Left lung (tissue), 10 donors: ENCODE results near the gene RBKS. TPM values are rescaled to one million over a fixed set of nuclear protein-coding genes. Genes with fewer than 3 reads are reported as not detected.
"Not testable (repeated sequence)": the region's sequence is repeated elsewhere in the genome, so short reads cannot be mapped to it uniquely, and the experiment has no call there.

Experiments
- ATAC-seq: fragments of 200-7000 bp; cut with Tn5 transposase; one replicate; pipeline ENCODE4 v1.9.1; 2020; ENCODE audit warnings: moderate library complexity
- DNase-seq, 4 donors: peaks; one replicate each; pipeline ENCODE4 v3.0.0-alpha.2; 2013 to 2020
- H3K27ac ChIP-seq, 2 donors: fragments of 200-600 bp; sonication (generic) in 1 of 2; one replicate each; pipeline versions ENCODE4 v1.5.0 to v1.8.0; 2020 to 2021
- H3K27me3 ChIP-seq, 2 donors: fragments of 200-600 bp; sonication (generic) in 1 of 2; one replicate each; pipeline versions ENCODE4 v1.5.0 to v1.8.0; 2020 to 2021
- H3K36me3 ChIP-seq, 2 donors: fragments of 200-600 bp; sonication (generic) in 1 of 2; one replicate each; pipeline versions ENCODE4 v1.5.0 to v1.8.0; 2020 to 2021
- H3K4me1 ChIP-seq, 2 donors: fragments of 200-600 bp; one replicate each; pipeline ENCODE4 v1.8.0; 2021
- H3K4me3 ChIP-seq, 2 donors: fragments of 200-600 bp; sonication (generic) in 1 of 2; one replicate each; pipeline versions ENCODE4 v1.5.0 to v1.8.0; 2020 to 2021; ENCODE audit warnings: mild to moderate bottlenecking in 1 of 2
- H3K9me3 ChIP-seq, 2 donors: fragments of 200-600 bp; sonication (generic) in 1 of 2; one replicate each; pipeline versions ENCODE4 v1.5.0 to v1.8.0; 2020 to 2021
- CTCF ChIP-seq, 2 donors: fragments of 200-600 bp; sonication (generic) in 1 of 2; IDR thresholded peaks; one replicate each; pipeline versions ENCODE4 v1.5.0 to v1.8.0; 2021; ENCODE audit warnings: antibody characterized with exemption in 2 of 2
- intact Hi-C, 2 donors: fragments of 100-400 bp; cut with DNase I; formaldehyde crosslinking; loops; one replicate each; pipeline versions ENCODE4 v1.11.2 to v1.14.2; 2022
- polyA plus RNA-seq, 6 donors: library from polyadenylated mRNA; unstranded; fragments of 120-200 nt; gene quantifications; one replicate each; pipeline ENCODE4 v1.2.1, GENCODE V29; 2013; ENCODE audit not compliant: insufficient read length in 6 of 6
- total RNA-seq, 2 donors: library from RNA; stranded (reverse); fragmentation: NEBNext Ultra II Directional; extraction: Animal tissue kit (Norgen Biotek cat#: 25700); gene quantifications; one replicate each; pipeline ENCODE4 v1.2.1, GENCODE V29; 2021
- donor health status: DM: no; HTN: yes; CAD: no.
- donor health status: DM: no; HTN: no; CAD: no.

Gene RBKS
- total and polyA plus RNA-seq, 8 donors: 2.0 to 4.0 (median 2.6) TPM

- no peak overlapping the region for H3K4me3 ChIP-seq
- DNase-seq (no peak), ATAC-seq (no peak)
- H3K27me3 ChIP-seq: no peaks in the 10 kb centered on the region
- intact Hi-C loops: no loop called here
- no peaks in the 10 kb centered on the region for H3K4me1 ChIP-seq
- no peak overlapping the region for H3K27ac ChIP-seq
- H3K9me3 ChIP-seq: no peaks in the 10 kb centered on the region
- TF ChIP-seq CTCF (IDR thresholded peaks at IDR 0.05): no peak
- no peaks in the 10 kb centered on the region for H3K36me3 ChIP-seq
Measured at GRCh38 chr2:27866237-27866636, 23.9 kb downstream of the RBKS start.

DNA sequence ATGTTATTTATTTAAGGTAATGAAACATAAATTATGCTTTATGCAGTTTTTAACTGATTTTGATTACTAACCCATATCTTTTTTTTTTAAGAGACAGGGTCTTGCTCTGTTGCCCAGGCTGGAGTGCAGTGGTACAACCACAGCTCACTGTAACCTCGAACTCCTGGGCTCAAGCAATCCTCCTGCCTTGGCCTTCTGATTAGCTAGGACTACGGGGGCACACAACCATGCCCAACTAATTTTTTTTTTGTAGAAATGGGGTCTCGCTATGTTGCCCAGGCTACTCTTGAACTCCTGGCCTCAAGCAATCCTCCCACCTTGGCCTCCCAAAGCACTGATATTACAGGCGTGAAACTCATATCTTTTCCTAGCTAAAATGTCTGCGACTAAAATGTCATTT is 26.2 kb downstream of the RBKS start:
- H3K27me3 ChIP-seq, H3K27ac ChIP-seq, H3K36me3 ChIP-seq, H3K9me3 ChIP-seq, H3K4me1 ChIP-seq, intact Hi-C loops, H3K4me3 ChIP-seq, DNase-seq, ATAC-seq: not testable (repeated sequence)

DNA sequence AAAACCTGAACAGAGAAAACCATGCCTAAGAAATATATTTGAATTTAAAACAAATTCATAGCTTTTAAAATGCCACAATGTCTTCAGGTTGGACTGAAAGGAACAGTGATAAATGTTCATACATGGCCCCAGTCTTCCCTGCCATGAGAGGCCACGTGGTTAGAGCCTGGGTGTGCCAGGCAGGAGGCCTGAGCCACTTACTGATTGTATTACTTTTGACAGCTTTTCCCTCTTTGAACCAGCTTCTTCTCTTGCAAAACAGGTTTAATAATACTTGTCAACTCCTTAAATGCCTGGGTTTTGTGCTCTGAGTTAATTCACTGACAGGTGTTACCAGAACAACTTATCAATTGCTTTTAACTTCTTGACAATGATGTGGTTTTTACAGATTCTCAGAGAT is 27.0 kb downstream of the RBKS start:
- Histone ChIP-seq H3K27me3 (no peaks in the 10 kb centered on the region), H3K9me3 (no peaks in the 10 kb centered on the region), H3K4me1 (no peaks in the 10 kb centered on the region), H3K36me3 (no peaks in the 10 kb centered on the region), H3K27ac (no peak overlapping the region), H3K4me3 (no peak overlapping the region)
- intact Hi-C loops: no loop called here
- no peak for TF ChIP-seq CTCF (IDR thresholded peaks at IDR 0.05)
- DNase-seq (peak in 3 of 4 donors; percentile 32 to 59 (median 54)), ATAC-seq (peak; percentile 93)

DNA sequence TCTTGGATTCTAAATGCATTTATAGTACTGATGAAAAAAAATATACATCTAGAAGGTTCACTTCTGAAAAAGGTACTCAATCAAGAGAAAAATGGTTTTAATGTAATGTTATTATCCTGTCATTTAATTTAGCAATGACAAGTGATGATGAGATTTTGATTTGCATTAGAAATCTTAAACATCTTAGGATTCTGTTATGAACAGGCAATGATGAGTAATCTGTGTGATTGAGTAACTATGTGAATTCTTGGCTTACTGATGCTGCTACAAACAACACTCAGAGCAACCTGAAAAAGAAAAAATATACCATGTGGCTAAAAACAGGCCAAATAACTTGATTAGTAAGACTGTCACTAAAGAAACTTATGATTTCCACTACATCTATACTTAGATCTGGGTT is 30.1 kb downstream of the RBKS start:
- H3K4me1 ChIP-seq: peaks cover 5 to 9% of the 10 kb centered on the region in 2 donors
- intact Hi-C loops: no loop called here
- no peaks in the 10 kb centered on the region for H3K27me3 ChIP-seq
- H3K36me3 ChIP-seq: no peaks in the 10 kb centered on the region
- H3K4me3 ChIP-seq: no peak overlapping the region
- no peak overlapping the region for H3K27ac ChIP-seq
- peaks cover 0 to 8% of the 10 kb centered on the region in 2 donors for H3K9me3 ChIP-seq
- DNase-seq (no peak), ATAC-seq (no peak)
- no peak for TF ChIP-seq CTCF (IDR thresholded peaks at IDR 0.05)

- DNase-seq (no peak), ATAC-seq (no peak)
- intact Hi-C loops: no loop called here
- Histone ChIP-seq H3K4me1 (peaks cover 6 to 9% of the 10 kb centered on the region in 2 donors), H3K4me3 (no peak overlapping the region), H3K9me3 (peaks cover 0 to 8% of the 10 kb centered on the region in 2 donors), H3K27me3 (no peaks in the 10 kb centered on the region), H3K27ac (no peak overlapping the region), H3K36me3 (no peaks in the 10 kb centered on the region)
- TF ChIP-seq CTCF (IDR thresholded peaks at IDR 0.05): no peak
Measured at GRCh38 chr2:27857417-27858172, 32.6 kb downstream of the RBKS start.

DNA sequence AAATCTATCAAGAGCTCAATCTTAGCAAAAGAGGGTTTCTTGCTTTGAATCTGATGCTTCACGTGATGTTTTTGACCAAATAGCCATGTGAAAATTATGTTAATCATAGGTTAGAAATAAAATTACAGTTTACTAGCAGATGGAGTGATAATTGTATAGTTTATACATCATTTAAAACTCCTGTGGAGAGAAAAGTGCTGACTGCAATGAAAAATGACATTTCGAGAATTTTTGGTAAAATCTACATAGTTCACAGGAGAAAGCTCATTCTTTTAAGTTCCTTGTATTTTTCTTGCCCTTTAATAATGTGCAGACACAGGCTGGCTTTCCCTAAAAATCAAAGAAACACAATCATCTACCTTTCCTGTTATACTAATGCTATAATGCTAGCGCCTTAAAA is 33.2 kb downstream of the RBKS start:
- H3K4me1 ChIP-seq: peaks cover 6 to 9% of the 10 kb centered on the region in 2 donors
- DNase-seq: no peak
- no peak overlapping the region for H3K4me3 ChIP-seq
- H3K9me3 ChIP-seq: peaks cover 0 to 8% of the 10 kb centered on the region in 2 donors
- no peaks in the 10 kb centered on the region for H3K27me3 ChIP-seq
- intact Hi-C loops: no loop called here
- no peak for TF ChIP-seq CTCF (IDR thresholded peaks at IDR 0.05)
- H3K27ac ChIP-seq: no peak overlapping the region
- H3K36me3 ChIP-seq: no peaks in the 10 kb centered on the region
- no peak for ATAC-seq
